Fibroblast of skin of right quadriceps (primary cell): ENCODE results near the gene SARDH.
A peak's percentile ranks its signal among the peaks of the same experiment; 100 is the strongest.
"Not testable (repeated sequence)": the region's sequence is repeated elsewhere in the genome, so short reads cannot be mapped to it uniquely, and the experiment has no call there.

Experiments used
- DNase-seq: peaks from one replicate; pipeline ENCODE4 v3.0.0-alpha.2; 2013

SARDH gene

GRCh38 chr9:133754688-133755227, 16.6 kb upstream of the SARDH start:
- no peak for DNase-seq

DNA sequence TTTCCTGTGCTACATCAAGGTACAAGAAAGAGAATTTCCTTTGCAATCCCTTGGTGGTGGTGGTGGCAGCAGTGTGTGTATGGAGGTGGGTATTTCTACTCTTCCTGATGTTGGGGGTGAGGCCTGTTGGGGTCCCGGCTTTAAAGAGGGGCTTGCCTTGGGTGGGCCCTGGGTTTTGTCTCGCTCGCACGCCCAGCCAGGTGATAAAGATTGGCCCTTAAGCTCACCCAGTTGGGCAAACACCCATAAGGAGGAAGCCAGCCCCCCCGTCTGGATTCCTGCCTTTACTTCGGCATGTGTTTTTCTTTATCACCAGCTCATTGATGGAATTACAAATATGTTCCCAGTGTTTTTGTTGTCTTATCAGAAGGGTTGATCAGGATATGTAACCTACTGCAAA, 16.0 kb upstream of the SARDH start:
- no peak for DNase-seq

DNA sequence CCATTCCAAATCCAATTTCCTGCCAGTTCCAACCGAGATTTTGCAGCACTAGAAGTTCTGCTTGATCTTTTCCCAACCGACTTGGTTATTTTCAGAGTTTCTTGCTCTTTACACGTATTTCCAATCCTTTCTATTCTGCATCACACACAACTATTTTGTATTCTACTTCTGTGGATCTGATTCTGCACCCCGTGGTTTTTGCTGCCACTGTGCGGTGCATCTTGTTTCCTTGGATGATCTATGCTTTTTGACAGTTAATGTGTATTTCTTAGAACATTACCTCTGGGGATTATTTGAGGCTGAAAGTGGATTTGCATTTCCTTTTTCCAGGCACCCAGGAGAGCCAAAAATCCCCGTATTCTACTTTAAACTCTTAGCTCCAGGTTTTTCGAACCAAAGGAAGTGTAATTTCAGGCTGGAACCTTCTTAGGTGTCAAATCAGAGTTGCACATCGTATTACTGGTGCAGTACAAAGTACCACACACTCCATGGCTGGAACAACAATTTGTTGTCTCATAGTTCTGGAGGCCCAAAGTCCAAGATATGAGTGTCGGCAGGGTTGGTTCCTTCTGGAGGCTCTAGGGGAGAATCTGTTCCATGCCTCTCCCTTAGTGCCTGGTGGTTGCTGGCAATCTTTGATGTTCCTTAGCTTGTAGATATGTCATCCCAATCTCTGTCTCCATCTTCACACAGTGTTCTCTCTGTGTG, 14.7 kb upstream of the SARDH start:
- DNase-seq, result no peak

DNA sequence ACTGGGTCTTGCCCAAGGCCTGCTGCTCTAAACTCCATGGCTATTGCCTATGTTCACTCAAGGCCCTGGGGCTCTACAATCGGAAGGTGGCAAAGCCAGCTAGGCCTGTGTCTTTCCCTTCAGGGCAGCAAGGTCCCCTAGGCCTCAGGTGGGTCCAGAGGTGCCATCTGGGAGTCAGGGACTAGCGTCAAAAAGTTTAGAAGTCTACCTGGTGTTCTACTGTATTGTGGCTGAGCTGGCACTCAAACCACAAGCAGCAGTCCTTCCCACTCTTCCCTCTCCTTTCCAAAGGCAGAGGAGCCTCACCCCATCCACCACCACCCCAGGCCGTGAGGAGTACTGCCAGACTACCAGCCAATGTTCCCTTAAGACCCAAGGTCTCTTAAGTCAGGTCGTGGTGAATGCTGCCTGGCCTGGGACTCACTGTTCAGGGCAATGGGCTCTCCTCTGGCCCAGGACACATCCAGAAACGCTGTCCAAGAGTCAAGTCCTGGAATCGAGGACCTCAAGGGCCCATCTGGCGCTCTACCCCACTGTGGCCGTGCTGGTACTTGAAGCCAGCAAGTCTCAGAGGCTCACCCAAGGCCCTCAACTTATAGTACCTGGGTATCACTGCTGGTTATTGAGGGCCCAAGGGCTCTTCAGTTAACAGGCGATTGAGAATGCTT, 13.0 kb upstream of the SARDH start:
- DNase-seq, result no peak

- DNase-seq, result no peak
Measured at GRCh38 chr9:133747309-133747708, 9.2 kb upstream of the SARDH start.

DNA sequence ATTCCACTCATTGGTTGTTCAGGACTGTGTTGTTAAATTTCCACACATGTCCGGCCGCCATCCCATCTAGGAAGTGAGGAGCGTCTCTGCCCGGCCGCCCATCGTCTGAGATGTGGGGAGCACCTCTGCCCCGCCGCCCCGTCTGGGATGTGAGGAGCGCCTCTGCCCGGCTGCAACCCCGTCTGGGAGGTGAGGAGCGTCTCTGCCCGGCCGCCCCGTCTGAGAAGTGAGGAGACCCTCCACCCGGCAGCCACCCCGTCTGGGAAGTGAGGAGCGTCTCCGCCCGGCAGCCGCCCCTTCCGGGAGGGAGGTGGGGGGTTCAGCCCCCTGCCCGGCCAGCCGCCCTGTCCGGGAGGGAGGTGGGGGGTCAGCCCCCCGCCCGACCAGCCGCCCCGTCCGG, 6.4 kb upstream of the SARDH start:
- DNase-seq, result not testable (repeated sequence)

- DNase-seq, result peak; percentile 59
Measured at GRCh38 chr9:133742849-133743444, 4.8 kb upstream of the SARDH start.

GRCh38 chr9:133742251-133742650, 4.1 kb upstream of the SARDH start:
- DNase-seq, result no peak

GRCh38 chr9:133741716-133742115, 3.6 kb upstream of the SARDH start:
- no peak for DNase-seq

- no peak for DNase-seq
Measured at GRCh38 chr9:133740911-133741310, 2.8 kb upstream of the SARDH start.

DNA sequence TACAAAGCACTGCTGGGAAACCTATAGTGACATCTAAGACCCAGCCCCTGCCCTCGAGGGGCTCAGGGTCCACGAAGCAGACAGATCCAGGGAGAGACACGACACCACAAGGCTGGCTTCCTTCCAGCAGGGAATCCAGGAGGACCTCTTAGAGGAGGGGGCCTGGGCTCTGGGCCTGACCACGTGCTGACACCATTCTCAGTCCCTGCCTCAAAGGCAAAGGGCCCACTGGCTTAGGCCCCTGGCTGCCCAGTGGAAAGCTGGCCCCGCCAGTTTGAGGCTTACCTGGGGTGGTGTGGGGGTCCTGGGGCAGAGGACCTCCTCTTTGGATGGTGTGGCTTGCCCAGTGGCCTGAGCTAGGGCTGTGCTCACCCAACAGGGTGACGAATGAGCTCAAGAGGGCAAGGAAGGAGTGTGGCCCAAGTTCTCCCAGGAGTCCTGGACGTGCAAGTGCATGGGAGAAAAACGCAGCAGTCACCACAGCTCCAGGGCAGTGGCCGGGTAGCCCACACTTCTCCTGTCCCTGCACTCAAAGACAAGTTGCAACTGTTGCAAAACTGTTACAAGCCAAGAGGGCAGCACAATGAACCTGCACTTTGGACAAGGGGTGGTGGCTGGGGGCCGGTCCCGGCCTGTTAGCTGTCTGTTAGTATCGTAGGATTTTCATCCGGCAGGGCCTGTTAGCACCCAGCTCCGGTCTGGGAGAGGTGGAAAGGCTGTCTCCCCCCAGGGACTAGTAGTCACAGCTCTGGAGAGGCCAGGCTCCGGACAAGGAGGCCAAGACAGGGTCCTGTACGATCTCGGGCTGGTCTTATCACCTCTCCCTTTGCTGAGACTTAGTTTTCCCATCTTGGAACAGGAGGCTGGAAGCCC, 1.5 kb upstream of the SARDH start:
- DNase-seq, result no peak

GRCh38 chr9:133738640-133739225, 581 bp upstream of the SARDH start:
- no peak for DNase-seq

DNA sequence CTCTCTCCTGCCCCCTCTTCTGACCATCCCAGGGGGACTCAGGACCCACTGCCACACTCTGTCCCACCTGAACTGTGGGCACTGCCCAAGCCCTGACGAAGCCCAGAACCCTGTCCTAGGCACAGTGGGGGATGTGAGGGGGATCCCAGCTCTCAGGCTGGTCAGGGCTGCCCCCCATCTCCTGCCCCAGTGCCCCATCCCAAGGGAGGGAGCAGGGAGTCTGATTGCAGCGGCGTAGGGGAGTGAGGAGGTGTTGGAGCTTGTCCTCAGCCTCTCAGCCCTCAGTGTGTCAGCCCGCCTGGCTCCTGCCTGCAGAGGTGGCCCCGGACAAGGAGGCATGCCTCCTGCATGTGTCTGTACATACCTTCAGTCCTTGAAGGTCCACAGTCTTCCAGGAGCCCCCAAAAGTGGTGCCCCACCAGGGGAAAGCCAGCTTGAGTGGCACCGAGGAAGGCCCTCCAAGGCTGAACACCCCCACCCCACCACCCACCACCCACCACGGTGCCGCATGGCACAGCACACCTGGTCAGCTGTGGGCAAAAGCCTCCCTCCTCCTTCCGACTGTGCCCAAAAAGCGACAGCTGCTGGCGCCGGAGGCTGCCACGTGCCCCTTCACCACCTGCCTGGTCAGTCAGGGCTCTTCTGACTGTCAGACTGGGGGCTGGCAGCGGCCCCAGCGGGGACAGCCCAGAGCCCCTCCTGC, 930 bp downstream of the SARDH start:
- DNase-seq, result no peak

DNA sequence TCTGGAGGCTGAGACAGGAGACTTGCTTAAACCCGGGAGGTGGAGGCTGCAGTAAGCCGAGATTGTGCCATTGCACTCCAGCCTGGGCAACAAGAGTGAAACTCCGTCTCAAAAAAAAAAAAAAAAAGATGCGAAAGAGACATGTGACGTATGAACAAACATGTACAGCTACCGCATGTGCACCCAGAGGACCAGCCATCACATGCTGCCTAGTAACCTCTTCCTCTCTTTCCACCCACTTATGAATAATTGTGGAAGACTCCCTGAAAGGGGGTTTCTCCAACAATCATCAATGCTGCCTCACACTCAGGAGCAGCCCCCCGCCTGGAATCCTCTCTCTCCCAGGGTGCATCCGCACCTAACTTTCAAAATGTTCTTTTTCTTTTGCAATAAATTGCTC, 2.2 kb downstream of the SARDH start:
- no peak for DNase-seq

GRCh38 chr9:133735415-133735775, 2.8 kb downstream of the SARDH start:
- DNase-seq, result no peak

- no peak for DNase-seq
Measured at GRCh38 chr9:133734590-133735414, 3.4 kb downstream of the SARDH start.

GRCh38 chr9:133733796-133734533, 4.2 kb downstream of the SARDH start:
- DNase-seq, result no peak

DNA sequence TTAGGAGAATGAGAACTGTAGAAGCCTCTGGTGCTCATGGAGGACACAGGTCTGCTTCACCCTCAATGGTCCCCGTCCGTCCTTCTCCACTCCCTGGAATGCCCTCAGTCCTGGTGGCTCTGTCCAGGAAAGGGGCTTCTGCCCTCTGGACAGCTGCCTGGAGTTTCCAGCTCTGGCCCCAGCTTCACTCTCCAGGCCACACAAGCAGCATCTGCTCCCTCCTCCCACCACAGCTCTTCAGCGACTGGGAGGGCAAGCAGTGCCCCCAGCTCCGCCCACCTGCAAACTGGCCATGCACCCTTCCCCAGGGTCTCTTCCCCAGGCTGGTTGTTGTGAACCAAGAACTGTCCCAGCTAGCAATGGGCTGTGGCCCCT, 4.7 kb downstream of the SARDH start:
- DNase-seq, result no peak

- no peak for DNase-seq
Measured at GRCh38 chr9:133732639-133733408, 5.3 kb downstream of the SARDH start.
